HG02588 (cell line): ENCODE results near the gene PTOV1.
"Not testable (repeated sequence)": the region's sequence is repeated elsewhere in the genome, so short reads cannot be mapped to it uniquely, and the experiment has no call there.

Experiments used
- ATAC-seq: cut with Tn5 transposase; IDR thresholded peaks from one replicate; pipeline ENCODE4 v1.9.1; 2021; ENCODE audit warnings: mild to moderate bottlenecking, moderate library complexity; ENCODE audit not compliant: unreplicated experiment

The PTOV1 gene

DNA sequence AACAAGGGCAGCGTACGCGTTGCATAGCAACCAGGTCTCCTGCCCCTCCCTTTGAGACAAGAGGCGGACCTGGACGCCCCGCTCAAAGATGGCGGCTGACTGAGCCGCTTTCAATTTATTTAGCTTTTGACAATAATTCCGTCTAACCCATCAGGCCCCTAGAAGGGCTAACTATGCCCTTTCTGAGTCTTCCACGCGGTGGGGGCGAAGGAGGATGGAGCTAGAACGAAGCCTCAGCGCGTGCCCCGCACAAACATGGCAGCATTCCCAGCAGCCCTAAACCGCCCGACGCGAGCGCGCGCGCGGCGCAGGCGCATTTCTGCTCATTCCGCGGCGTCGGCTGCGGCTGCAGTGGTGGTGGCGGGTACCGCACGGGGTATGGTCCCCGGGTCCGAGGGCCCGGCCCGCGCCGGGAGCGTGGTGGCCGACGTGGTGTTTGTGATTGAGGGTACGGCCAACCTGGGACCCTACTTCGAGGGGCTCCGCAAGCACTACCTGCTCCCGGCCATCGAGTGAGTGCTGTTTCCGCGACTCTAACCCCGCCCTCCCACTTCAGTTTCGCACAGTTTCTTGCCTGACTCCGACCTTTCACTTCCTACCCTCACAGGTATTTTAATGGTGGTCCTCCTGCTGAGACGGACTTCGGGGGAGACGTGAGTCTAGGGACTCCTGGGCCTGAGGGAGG, 32.9 kb upstream of the PTOV1 start, which contains the start of gene MED25:
TSS of gene MED25 (plus strand) at position 326 of the 685 bp plus-strand sequence. CDS start at position 379, 53 bp downstream.
- peak; percentile 63 for ATAC-seq

DNA sequence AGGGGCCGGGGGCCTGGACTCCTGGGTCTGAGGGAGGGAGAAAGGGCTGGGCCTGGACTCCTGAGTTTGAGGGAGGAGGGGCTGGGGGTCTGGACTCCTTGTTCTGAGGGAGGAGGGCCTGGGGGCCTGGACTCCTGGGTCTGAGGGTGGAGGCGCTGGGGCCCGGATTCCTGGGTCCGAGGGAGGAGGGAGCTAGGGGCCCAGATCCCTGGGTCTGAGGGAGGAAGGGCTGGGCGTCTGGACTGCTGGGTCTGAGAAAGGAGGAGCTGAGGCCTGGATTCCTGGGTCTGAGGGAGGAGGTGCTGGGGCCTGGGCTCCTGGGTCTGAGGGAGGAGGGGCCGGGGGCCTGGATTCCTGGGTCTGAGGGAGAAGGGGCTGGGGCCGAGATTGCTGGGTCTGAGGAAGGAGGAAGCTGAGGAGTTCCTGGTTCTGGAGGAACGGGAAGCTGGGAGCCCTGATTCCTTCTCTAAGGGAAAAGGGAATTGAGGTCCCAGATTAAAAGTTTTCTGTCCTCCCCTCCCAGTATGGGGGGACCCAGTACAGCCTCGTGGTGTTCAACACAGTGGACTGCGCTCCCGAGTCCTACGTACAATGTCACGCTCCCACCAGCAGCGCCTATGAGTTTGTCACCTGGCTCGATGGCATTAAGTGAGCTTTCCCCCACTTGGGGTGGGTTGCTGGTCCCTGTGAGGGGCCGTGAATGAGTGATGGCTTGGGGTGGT, 32.1 kb upstream of the PTOV1 start:
- ATAC-seq: no peak

- not testable (repeated sequence) for ATAC-seq
Observed at GRCh38 chr19:49819452-49820115, 31.4 kb upstream of the PTOV1 start.

GRCh38 chr19:49820125-49820524, 30.8 kb upstream of the PTOV1 start:
- ATAC-seq: no peak

DNA sequence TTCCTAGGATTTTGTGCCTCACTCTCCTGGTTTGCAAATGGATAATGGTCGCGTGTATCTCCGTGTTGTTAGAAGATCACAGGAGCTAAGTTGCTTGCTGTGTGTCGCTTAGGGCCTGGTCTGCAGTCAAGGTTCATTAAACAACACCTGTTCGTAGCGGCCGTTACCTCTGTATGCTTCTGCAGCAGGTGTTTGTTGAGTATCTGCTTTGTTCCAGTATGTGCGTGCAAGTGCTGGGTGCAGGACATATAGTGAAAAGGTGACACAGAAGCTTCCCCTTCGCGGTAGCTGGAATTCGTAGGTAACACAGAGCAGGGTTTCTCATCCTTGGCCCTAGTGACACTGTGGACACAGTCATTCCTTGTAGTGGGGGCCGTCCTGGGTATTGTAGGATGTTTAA, 27.5 kb upstream of the PTOV1 start:
- no peak for ATAC-seq

DNA sequence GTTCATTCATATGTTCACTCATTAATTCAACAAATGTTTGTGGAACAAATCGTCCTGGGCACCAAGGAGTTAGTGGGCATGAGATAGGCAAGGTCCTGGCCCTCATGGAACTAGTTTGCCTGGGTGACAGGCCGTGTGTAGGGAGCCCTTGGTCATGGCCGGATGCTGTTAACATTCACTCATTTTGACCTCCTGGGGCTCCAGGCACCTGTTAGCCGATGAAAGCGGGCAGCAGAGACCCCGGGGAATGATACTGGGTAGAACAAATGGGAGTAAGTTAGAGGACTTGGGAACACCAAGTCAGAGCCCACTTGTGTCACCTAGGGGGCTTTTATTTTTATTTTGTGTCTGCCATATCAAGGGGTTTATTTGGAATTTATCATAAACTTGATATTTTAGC, 26.3 kb upstream of the PTOV1 start:
- no peak for ATAC-seq

- ATAC-seq: no peak
Observed at GRCh38 chr19:49827034-49827433, 23.9 kb upstream of the PTOV1 start.

- no peak for ATAC-seq
Observed at GRCh38 chr19:49829200-49829599, 21.8 kb upstream of the PTOV1 start.

GRCh38 chr19:49829721-49830120, 21.2 kb upstream of the PTOV1 start:
- ATAC-seq: no peak

DNA sequence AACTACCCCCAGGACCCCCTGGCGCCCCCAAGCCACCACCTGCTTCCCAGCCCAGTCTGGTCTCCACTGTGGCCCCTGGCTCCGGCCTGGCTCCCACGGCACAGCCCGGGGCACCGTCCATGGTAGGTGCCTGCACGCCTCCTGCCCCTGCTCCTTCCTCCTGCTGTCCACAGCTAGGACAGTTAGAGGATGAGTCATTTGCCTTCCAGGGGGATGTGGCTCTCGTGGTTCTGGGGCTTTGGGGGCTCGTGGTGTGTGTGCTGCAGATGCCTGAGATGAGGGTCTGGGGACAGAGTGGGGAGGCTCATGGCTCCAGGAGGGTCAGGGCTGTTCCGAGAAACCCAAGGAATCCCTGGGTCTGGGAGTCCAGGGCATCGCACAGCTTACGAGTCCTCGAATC, 20.2 kb upstream of the PTOV1 start:
- ATAC-seq: no peak

- ATAC-seq: no peak
Observed at GRCh38 chr19:49831592-49831991, 19.4 kb upstream of the PTOV1 start.

GRCh38 chr19:49832556-49832955, 18.4 kb upstream of the PTOV1 start:
- ATAC-seq: no peak

DNA sequence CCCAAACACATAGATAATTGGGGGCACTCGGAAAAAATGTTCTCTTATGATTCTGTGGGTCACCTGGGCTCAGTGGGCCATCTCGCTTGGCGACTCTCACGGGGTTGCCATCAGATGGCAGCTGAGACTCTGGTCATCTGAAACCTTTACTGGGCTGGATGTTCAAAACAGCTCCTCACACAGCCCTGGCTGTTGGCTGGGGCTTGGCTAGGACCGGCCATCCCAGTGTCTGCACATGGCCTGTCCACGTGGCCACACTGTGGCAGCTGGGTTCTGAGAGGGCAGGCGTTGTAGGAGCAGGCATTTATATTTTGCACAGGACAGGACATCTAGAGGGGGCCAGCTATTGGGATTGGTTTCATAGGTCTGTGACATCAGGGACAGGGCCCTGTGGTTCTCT, 17.4 kb upstream of the PTOV1 start:
- ATAC-seq: no peak

DNA sequence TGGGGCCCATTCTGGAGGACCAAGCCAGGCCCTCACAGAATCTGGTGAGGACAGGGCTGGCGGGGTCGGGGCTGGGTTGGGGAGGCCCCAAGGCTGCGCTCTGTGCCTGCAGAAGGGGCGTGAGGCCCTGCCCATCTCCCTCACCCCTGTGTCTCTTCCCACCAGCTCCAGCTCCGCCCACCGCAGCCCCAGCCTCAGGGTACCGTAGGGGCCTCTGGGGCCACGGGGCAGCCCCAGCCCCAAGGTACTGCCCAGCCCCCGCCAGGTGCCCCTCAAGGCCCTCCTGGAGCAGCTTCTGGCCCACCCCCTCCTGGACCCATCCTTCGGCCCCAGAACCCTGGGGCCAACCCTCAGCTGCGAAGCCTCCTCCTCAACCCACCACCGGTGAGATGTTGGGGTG, 15.4 kb upstream of the PTOV1 start:
- ATAC-seq: no peak

DNA sequence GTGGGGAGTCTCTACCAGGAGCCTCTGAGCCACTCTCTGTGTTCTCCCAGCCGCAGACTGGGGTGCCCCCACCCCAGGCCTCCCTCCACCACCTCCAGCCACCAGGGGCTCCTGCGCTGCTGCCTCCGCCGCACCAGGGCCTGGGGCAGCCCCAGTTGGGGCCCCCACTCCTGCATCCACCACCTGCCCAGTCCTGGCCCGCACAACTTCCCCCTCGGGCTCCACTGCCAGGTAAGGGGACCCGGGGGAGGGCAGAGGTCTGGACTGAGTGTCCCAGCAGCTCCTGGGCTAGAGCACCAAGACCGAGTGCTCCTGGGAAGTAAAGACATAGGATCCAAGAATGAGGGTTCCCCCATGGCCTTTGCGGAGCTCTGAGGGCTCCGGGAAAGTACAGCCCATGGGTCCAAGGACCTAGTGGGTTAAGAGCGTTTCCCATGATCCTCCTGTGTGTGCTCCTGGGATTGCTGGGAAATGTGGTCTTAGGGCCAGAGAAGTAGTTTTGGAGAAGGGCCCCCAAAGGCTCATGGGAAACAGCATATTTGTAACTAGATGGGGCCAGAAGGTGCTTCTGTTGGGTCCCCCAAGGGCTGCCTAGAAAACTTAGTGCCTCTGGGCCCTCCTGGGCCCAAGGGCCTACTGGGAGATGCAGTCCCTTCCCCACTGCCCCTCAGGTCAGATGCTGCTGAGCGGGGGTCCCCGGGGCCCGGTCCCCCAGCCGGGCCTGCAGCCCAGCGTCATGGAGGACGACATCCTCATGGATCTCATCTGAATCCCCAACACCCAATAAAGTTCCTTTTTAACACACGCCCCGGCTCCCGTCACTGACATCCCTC, 14.6 kb upstream of the PTOV1 start:
- no peak for ATAC-seq

DNA sequence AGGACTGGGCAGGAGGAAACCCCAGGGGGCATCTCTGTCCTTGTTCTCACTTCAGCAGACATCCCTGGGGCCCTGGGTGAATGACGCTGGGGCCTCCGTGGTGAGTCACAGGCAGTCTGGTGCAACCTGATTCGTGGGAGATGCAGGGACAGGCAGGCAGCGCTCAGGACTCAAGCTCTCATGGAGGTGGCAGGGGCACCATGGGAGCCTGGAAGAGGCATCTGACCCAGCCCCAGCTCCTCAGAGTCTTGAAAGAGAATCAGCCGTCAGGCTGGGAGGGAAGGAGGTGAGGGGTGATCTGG, 14.0 kb upstream of the PTOV1 start:
- ATAC-seq: no peak

- ATAC-seq: no peak
Observed at GRCh38 chr19:49837425-49837824, 13.5 kb upstream of the PTOV1 start.

GRCh38 chr19:49838885-49839588, 11.9 kb upstream of the PTOV1 start:
- no peak for ATAC-seq

- no peak for ATAC-seq
Observed at GRCh38 chr19:49839713-49840112, 11.2 kb upstream of the PTOV1 start.

DNA sequence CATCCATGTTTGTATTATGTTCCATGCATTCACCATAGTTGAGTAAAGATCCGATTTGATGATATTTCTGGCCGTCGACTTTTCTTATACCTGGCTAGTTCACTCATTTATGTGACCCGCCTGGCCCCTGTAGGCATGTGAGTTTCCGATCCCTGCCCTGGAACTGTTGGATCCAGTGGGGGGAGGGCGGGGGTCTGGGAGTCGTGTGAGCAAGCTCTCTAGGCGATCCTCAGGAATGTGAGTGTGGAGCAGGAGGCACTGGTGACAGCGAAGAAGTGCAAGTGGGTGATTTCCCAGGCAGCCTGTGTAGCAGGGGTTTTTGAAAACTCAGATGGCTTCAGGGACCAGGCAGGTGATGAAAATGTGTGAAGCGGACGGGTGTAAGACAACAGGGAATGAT, 10.6 kb upstream of the PTOV1 start:
- ATAC-seq: no peak
